Loucy (cell line): Measurements from ENCODE around the gene ITGB7.

Experiments used
- H2AFZ ChIP-seq: fragments of 200-600 bp; sonication (generic); 2 replicates; pipeline ENCODE4 v1.6.0; 2016; ENCODE audit warnings: antibody characterized with exemption, mild to moderate bottlenecking, low read length, moderate library complexity
- H3F3A ChIP-seq: fragments of 200-600 bp; 2 replicates; pipeline ENCODE4 v1.6.0; 2016; ENCODE audit warnings: antibody characterized with exemption, low read depth, mild to moderate bottlenecking
- H3K27me3 ChIP-seq: fragments of 200-600 bp; sonication (generic); 2 replicates; pipeline ENCODE4 v1.6.1; 2014; ENCODE audit warnings: low read length, mild to moderate bottlenecking; ENCODE audit not compliant: insufficient read depth, poor library complexity, severe bottlenecking
- H3K36me3 ChIP-seq: fragments of 200-600 bp; sonication (generic); 2 replicates; pipeline ENCODE4 v1.6.1; 2016; ENCODE audit warnings: low read length; ENCODE audit not compliant: insufficient read depth
- H3K4me1 ChIP-seq: fragments of 200-600 bp; sonication (generic); 2 replicates; pipeline ENCODE4 v1.5.1; 2014; ENCODE audit warnings: low read length, mild to moderate bottlenecking; ENCODE audit not compliant: insufficient read depth, poor library complexity, severe bottlenecking
- H3K4me2 ChIP-seq: fragments of 200-600 bp; sonication (generic); 2 replicates; pipeline ENCODE4 v1.6.0; 2014; ENCODE audit warnings: antibody characterized with exemption, low read length, low read depth, mild to moderate bottlenecking; ENCODE audit not compliant: poor library complexity, severe bottlenecking
- H3K4me3 ChIP-seq: fragments of 200-600 bp; sonication (generic); 2 replicates; pipeline ENCODE4 v1.5.1; 2014; ENCODE audit warnings: low read length, mild to moderate bottlenecking, mixed read lengths; ENCODE audit not compliant: poor library complexity, severe bottlenecking
- H3K79me2 ChIP-seq: fragments of 200-600 bp; sonication (generic); 2 replicates; pipeline ENCODE4 v1.6.1; 2014; ENCODE audit warnings: low read length; ENCODE audit not compliant: insufficient read depth
- H3K9ac ChIP-seq: fragments of 200-600 bp; sonication (generic); 2 replicates; pipeline ENCODE4 v1.6.0; 2014; ENCODE audit warnings: mild to moderate bottlenecking, low read depth, low read length, moderate library complexity; ENCODE audit not compliant: poor library complexity, severe bottlenecking
- H3K9me2 ChIP-seq: fragments of 200-600 bp; sonication (generic); replicated peaks from 2 replicates; pipeline ENCODE4 v1.6.1; 2016; ENCODE audit warnings: low read depth, low read length, mixed read lengths
- H3K9me3 ChIP-seq: fragments of 200-600 bp; sonication (generic); 2 replicates; pipeline ENCODE4 v1.6.1; 2014; ENCODE audit warnings: mild to moderate bottlenecking, antibody characterized with exemption, low read length, low read depth; ENCODE audit not compliant: insufficient read depth
- H4K20me1 ChIP-seq: fragments of 200-600 bp; sonication (generic); 2 replicates; pipeline ENCODE4 v1.6.0; 2014; ENCODE audit warnings: antibody characterized with exemption, low read length, mild to moderate bottlenecking; ENCODE audit not compliant: insufficient read depth, poor library complexity, severe bottlenecking
- EZH2phosphoT487 ChIP-seq: fragments of 200-600 bp; IDR thresholded peaks from 2 replicates; pipeline ENCODE4 v1.6.1; 2018; ENCODE audit warnings: antibody characterized with exemption, mild to moderate bottlenecking, moderate library complexity, borderline replicate concordance
- TF ChIP-seq, protein P1 (sequence below): fragments of 200-600 bp; sonication (generic); conservative IDR thresholded peaks from 2 replicates; pipeline ENCODE4 v1.5.1; 2014; ENCODE audit warnings: mild to moderate bottlenecking, antibody characterized with exemption, low read length

ITGB7 gene

DNA sequence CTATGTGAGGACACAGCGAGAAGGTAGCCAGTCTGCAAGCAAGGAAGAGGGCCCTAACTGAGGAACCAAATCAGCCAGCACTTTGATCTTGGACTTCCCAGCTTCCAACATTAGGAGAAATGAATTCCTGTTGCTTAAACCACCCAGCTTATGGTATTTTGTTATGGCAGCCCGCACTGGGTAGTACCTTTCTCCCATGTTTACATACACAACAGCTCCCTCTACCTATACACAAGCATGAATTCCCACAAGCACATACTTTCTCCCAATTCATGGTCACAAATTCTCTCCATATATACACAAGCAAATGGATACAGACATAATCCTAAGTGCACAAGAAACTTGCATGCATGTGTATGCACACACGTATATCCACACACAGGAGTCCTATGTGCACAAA is 7.4 kb downstream of the ITGB7 start:
- Histone ChIP-seq H3F3A (0 out of 2 replicates have a peak, but pooled peaks cover 3% of the 10 kb centered on the region), H3K4me1 (peaks cover 35% of the 10 kb centered on the region)

GRCh38 chr12:53198486-53199110 is 8.5 kb downstream of the ITGB7 start:
- Histone ChIP-seq H3K4me3 (peak overlapping the region; percentile 46), H3K27me3 (no peaks in the 10 kb centered on the region), H3K36me3 (no peaks in the 10 kb centered on the region), H3K9me3 (no peaks in the 10 kb centered on the region), H3K4me2 (peak overlapping the region; percentile 82), H3K9ac (peak overlapping the region; percentile 70), H3K79me2 (no peaks in the 10 kb centered on the region), H3K9me2 (no peaks in the 10 kb centered on the region), H3K4me1 (peaks cover 35% of the 10 kb centered on the region), H2AFZ (peak overlapping the region; percentile 62), H3F3A (0 out of 2 replicates have a peak, but pooled peaks cover 3% of the 10 kb centered on the region), H4K20me1 (no peaks in the 10 kb centered on the region)
- TF ChIP-seq EZH2phosphoT487 = no peak
- TF ChIP-seq, protein P1, sequence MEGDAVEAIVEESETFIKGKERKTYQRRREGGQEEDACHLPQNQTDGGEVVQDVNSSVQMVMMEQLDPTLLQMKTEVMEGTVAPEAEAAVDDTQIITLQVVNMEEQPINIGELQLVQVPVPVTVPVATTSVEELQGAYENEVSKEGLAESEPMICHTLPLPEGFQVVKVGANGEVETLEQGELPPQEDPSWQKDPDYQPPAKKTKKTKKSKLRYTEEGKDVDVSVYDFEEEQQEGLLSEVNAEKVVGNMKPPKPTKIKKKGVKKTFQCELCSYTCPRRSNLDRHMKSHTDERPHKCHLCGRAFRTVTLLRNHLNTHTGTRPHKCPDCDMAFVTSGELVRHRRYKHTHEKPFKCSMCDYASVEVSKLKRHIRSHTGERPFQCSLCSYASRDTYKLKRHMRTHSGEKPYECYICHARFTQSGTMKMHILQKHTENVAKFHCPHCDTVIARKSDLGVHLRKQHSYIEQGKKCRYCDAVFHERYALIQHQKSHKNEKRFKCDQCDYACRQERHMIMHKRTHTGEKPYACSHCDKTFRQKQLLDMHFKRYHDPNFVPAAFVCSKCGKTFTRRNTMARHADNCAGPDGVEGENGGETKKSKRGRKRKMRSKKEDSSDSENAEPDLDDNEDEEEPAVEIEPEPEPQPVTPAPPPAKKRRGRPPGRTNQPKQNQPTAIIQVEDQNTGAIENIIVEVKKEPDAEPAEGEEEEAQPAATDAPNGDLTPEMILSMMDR = no peak

More for the DNA sequence above, 7.4 kb downstream of the ITGB7 start:
- H3K27me3 ChIP-seq = no peaks in the 10 kb centered on the region
- no peak overlapping the region for H3K9ac ChIP-seq
- H3K9me3 ChIP-seq = no peaks in the 10 kb centered on the region
- H3K4me2 ChIP-seq = no peak overlapping the region
- no peaks in the 10 kb centered on the region for H4K20me1 ChIP-seq
- no peaks in the 10 kb centered on the region for H3K79me2 ChIP-seq
- H3K36me3 ChIP-seq = no peaks in the 10 kb centered on the region
- no peak overlapping the region for H2AFZ ChIP-seq
- TF ChIP-seq EZH2phosphoT487 = no peak
- TF ChIP-seq, protein P1 = no peak
- no peaks in the 10 kb centered on the region for H3K9me2 ChIP-seq
- no peak overlapping the region for H3K4me3 ChIP-seq

DNA sequence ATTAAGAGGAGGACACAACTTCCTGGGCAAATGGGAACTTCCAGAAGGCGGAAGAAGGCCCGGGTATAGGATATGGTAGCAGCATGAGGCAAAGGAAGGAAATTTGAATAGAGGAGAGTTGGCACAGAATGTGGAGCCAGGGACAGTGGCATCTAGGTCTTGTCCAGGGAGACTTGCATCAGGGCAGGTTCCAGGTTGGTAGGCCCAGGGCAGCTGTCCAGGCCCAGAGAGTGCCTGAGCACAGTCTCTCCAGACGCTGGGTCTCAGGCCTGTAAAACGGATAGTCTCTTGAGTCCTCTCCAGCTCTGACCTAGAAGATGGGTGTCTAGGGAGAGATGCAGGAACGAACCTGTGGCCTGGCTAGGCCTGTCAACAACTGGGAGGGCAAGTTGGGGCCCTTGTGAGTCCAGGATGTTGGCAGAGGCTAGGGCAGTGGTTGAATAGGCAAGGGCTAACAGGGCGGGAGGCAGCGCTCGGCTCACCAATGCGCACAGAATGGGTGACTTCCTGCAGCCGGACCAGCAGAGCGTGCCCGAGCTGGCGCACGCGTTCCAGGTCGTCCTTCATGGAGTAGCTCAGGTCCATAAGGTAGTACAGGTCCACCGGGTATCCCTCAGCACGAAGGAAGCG is 9.9 kb downstream of the ITGB7 start:
- Histone ChIP-seq H3K4me3 (no peak overlapping the region), H3F3A (0 out of 2 replicates have a peak, but pooled peaks cover 3% of the 10 kb centered on the region), H2AFZ (no peak overlapping the region), H3K27me3 (no peaks in the 10 kb centered on the region), H3K9me2 (no peaks in the 10 kb centered on the region), H3K4me2 (no peak overlapping the region), H3K79me2 (no peaks in the 10 kb centered on the region), H3K36me3 (no peaks in the 10 kb centered on the region; the same call in 1 of the 2 replicates), H3K4me1 (peaks cover 35% of the 10 kb centered on the region), H3K9ac (no peak overlapping the region), H3K9me3 (no peaks in the 10 kb centered on the region), H4K20me1 (no peaks in the 10 kb centered on the region)
- TF ChIP-seq EZH2phosphoT487 = no peak
- TF ChIP-seq, protein P1 = no peak
